MM.1S (cell line): Measurements from ENCODE around the gene HIC1.

ENCODE experiments used
- EZH2 ChIP-seq: fragments of 300-600 bp; sonication (generic); optimal IDR thresholded peaks from 2 replicates; pipeline ENCODE3; 2017; ENCODE audit warnings: low read depth, mild to moderate bottlenecking, antibody characterized with exemption, low read length, mixed read lengths
- EZH2phosphoT487 ChIP-seq: fragments of 300-600 bp; sonication (generic); IDR thresholded peaks from 2 replicates; pipeline ENCODE4 v1.6.1; 2018; ENCODE audit warnings: antibody characterized with exemption, low read length
- TF ChIP-seq, protein P1 (sequence below): fragments of 300-600 bp; sonication (generic); IDR thresholded peaks from 2 replicates; pipeline ENCODE4 v1.5.1; 2016; ENCODE audit warnings: antibody characterized with exemption, low read length, mixed read lengths

GRCh38 chr17:2064147-2064489 lies 9.2 kb downstream of the HIC1 start:
- TF ChIP-seq, protein P1, sequence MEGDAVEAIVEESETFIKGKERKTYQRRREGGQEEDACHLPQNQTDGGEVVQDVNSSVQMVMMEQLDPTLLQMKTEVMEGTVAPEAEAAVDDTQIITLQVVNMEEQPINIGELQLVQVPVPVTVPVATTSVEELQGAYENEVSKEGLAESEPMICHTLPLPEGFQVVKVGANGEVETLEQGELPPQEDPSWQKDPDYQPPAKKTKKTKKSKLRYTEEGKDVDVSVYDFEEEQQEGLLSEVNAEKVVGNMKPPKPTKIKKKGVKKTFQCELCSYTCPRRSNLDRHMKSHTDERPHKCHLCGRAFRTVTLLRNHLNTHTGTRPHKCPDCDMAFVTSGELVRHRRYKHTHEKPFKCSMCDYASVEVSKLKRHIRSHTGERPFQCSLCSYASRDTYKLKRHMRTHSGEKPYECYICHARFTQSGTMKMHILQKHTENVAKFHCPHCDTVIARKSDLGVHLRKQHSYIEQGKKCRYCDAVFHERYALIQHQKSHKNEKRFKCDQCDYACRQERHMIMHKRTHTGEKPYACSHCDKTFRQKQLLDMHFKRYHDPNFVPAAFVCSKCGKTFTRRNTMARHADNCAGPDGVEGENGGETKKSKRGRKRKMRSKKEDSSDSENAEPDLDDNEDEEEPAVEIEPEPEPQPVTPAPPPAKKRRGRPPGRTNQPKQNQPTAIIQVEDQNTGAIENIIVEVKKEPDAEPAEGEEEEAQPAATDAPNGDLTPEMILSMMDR, result no peak
- TF ChIP-seq EZH2, result no peak
- TF ChIP-seq EZH2phosphoT487, result no peak
